GM19452 (cell line): Measurements from ENCODE around the gene SEMA5B.

ENCODE experiments used
- ATAC-seq: cut with Tn5 transposase; IDR thresholded peaks from one replicate; pipeline ENCODE4 v1.9.1; 2021; ENCODE audit not compliant: unreplicated experiment

The SEMA5B gene

GRCh38 chr3:122994954-122995353 is 32.6 kb downstream of the SEMA5B start:
- ATAC-seq: no peak

GRCh38 chr3:122993124-122993978 is 34.2 kb downstream of the SEMA5B start:
- no peak for ATAC-seq

GRCh38 chr3:122992676-122993075 is 34.9 kb downstream of the SEMA5B start:
- no peak for ATAC-seq

- ATAC-seq: no peak
These were observed 35.4 kb downstream of the SEMA5B start for GRCh38 chr3:122992133-122992532.

- no peak for ATAC-seq
These were observed 36.2 kb downstream of the SEMA5B start for GRCh38 chr3:122991236-122991985.

GRCh38 chr3:122989856-122990575 is 37.5 kb downstream of the SEMA5B start:
- ATAC-seq: no peak

GRCh38 chr3:122988508-122988907 is 39.1 kb downstream of the SEMA5B start:
- no peak for ATAC-seq

- ATAC-seq: no peak
These were observed 39.7 kb downstream of the SEMA5B start for GRCh38 chr3:122987736-122988319.

- ATAC-seq: no peak
These were observed 40.3 kb downstream of the SEMA5B start for GRCh38 chr3:122987231-122987630.

GRCh38 chr3:122986693-122987179 is 40.8 kb downstream of the SEMA5B start:
- no peak for ATAC-seq

- ATAC-seq: no peak
These were observed 42.0 kb downstream of the SEMA5B start for GRCh38 chr3:122985539-122985938.

- no peak for ATAC-seq
These were observed 42.9 kb downstream of the SEMA5B start for GRCh38 chr3:122984650-122985049.

- no peak for ATAC-seq
These were observed 43.6 kb downstream of the SEMA5B start for GRCh38 chr3:122984007-122984406.

- ATAC-seq: no peak
These were observed 45.1 kb downstream of the SEMA5B start for GRCh38 chr3:122982216-122983185.

GRCh38 chr3:122979211-122979610 is 48.4 kb downstream of the SEMA5B start:
- no peak for ATAC-seq

GRCh38 chr3:122978569-122978968 is 49.0 kb downstream of the SEMA5B start:
- no peak for ATAC-seq

GRCh38 chr3:122977746-122978466 is 49.7 kb downstream of the SEMA5B start:
- no peak for ATAC-seq

GRCh38 chr3:122975924-122976293 is 51.7 kb downstream of the SEMA5B start:
- peak; percentile 43 for ATAC-seq
